GM12801 (cell line): Measurements from ENCODE around the gene ZNF330.

Experiments
- TF ChIP-seq, protein P1 (sequence below): IDR thresholded peaks from one replicate; pipeline ENCODE4 v1.5.1; 2011; ENCODE audit warnings: control low read depth; ENCODE audit not compliant: insufficient read length; ENCODE audit errors: extremely low read depth

ZNF330 gene

DNA sequence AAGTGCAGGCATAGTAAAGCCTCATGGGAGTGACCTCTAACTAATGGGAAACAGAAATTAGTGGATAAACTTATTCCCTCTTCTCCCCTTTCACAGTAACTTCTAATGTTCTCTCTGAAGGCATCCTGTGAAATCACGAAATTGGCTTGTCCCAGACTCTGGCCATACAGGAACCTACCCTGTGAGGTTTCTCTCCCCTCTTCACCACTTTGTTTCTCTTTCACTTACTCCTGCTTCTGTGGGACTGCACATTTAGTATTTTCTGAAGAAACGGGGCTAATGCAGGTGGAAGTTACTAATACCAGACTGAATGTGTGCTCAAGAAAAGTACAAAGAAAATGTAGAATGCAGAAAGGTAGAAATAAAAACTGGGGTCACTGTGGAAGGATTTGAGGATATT lies 20.0 kb downstream of the ZNF330 start:
- TF ChIP-seq, protein P1, sequence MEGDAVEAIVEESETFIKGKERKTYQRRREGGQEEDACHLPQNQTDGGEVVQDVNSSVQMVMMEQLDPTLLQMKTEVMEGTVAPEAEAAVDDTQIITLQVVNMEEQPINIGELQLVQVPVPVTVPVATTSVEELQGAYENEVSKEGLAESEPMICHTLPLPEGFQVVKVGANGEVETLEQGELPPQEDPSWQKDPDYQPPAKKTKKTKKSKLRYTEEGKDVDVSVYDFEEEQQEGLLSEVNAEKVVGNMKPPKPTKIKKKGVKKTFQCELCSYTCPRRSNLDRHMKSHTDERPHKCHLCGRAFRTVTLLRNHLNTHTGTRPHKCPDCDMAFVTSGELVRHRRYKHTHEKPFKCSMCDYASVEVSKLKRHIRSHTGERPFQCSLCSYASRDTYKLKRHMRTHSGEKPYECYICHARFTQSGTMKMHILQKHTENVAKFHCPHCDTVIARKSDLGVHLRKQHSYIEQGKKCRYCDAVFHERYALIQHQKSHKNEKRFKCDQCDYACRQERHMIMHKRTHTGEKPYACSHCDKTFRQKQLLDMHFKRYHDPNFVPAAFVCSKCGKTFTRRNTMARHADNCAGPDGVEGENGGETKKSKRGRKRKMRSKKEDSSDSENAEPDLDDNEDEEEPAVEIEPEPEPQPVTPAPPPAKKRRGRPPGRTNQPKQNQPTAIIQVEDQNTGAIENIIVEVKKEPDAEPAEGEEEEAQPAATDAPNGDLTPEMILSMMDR, result no peak

DNA sequence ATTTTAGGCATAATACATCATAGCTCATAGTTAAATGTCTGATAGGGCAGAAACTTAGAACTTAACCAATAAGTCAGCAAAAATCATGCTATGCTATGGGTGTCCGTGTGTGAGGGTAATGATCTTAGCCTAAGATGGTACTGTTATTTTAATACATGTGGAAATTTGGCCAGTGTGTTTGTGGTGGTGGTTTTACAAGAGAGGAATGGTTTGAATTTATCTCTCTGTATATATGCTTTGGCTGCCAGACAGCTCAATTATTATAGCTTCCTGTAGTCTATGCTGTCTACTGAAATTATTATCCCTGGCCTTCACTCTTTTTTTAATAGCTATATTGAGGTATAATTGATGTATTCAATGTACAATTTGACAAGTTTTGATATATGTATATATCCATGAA lies 21.3 kb downstream of the ZNF330 start:
- TF ChIP-seq, protein P1, result no peak

DNA sequence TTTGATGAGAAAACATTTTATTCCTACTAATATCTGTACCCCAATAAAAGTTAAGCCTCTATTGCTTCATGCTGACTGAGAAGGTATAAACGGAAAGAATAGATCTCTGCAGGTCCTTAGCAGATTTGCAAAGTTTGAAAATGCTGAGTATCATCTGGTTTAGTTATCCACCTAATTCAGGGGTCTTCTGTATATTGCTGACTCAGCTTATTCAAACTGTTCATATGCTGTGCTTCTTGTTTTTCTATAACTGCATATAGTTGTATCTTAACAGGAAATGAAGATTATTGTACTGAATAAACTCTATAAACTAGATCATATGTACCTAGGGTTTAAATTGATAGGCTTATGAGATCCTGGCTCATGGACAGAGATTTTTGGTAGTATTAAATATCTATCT lies 23.7 kb downstream of the ZNF330 start:
- TF ChIP-seq, protein P1, result no peak

DNA sequence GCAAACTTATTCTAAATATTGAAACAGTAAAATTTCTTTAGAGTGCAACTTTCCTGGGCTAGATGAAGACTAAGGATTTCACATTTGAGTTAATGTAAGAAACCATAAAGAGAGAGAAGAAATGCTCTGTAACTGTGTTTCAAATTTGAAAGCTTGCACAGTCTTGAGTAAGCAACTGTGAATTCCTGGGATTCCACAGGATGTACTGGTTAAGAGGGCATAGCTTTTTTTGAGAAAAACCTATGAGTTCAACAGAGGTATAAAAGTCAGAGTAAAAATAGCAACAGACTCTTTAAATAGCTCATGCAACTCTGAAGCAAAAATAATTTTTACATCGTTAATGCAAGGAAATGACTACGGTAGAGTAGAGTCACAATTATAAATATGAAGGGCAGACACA lies 25.5 kb downstream of the ZNF330 start:
- TF ChIP-seq, protein P1, result no peak

DNA sequence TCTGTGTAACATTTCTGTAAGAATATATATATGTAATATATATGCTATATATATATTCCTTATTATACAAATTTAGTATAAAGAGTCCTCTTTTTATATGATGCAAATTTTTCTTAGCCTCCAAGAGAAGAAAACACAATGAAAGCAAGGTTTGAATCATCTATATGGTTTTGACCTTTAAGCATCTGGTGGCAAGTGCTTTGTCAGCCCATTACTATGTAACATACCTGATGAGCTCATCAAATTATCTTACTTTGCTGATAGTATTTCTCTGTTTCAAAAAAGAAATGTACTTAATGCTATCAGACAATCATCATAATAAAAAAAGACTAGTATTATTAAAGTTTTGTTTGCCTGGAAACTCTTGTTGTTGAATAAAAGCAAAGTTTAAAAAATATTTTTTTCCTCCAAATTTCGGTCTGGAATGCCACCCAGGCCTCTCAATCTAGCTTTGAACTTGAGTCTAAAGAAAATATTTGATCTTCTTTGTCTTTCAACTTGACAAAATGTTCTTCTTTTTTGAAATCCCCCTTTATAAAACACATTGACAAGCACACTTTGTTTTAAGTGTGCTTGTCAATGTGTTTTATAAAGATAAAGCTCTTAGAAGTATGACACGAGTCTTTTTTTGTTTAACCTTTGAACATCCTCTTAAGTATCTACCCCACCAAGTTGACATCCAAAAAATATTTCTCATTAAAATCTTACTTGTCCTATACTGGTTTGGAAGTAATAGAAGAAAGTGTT lies 26.2 kb downstream of the ZNF330 start:
- TF ChIP-seq, protein P1, result no peak

DNA sequence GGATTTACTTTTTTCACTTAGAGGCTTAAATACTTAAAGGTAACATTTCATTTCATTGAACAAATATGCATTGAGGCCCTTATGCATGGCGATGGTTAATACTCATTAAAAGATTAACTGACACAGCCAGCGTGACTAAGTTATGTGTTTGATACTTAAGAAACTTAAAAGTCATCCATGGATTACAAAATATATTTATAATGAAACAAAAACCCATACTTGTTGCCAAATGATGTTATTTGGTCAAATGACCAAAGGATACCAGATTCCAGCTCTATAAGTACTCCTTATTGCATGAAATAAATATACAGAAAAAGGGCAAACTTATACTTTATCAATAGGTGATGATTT lies 26.7 kb downstream of the ZNF330 start:
- TF ChIP-seq, protein P1, result no peak

DNA sequence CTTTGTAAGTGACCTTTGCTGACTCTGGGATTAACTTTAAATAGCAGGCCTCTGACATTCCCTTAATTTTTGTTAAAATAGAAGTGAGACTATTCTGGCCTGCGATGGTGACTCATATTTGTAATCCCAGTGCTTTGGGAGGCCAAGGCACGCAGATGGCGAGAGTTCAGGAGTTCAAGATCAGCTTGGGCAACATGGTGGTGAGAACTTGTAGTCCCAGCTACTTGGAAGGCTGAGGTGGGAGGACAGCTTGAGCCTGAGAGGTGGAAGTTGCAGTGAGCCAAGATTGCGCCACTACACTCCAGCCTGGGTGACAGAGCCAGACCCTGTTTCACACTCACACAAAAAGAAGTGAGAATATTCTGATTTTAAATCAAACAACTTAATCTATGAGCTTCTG lies 27.3 kb downstream of the ZNF330 start:
- TF ChIP-seq, protein P1, result no peak

DNA sequence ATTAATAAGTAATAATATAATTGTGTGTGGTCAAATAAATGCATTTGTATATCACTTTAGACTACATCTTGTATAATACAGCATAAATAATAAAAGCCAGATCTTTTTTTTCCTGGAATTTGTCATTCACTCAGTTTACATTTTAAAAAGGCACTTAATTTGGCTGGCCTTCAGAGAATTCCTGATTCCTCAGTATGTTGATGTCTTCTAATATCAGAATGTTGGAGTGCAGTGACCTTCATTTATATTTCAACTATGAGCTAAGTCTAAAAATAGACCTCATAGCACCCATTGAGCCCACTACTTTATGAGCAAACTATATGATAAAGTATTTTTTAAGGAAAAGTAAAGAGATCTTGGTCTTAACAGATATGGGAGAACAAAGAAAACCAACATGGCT lies 27.8 kb downstream of the ZNF330 start:
- TF ChIP-seq, protein P1, result no peak
